GM12873 (cell line): ENCODE data around the gene WDTC1.

Experiments
- CTCF ChIP-seq: IDR thresholded peaks from 2 replicates; pipeline ENCODE4 v1.5.1; 2012; ENCODE audit warnings: low read depth, mild to moderate bottlenecking, moderate library complexity, low read length, control low read depth; ENCODE audit not compliant: insufficient read depth; ENCODE audit errors: missing control alignments

Gene WDTC1

GRCh38 chr1:27237112-27237511 is 2.7 kb downstream of the WDTC1 start:
- TF ChIP-seq CTCF, result no peak

GRCh38 chr1:27238032-27238431 is 3.6 kb downstream of the WDTC1 start:
- no peak for TF ChIP-seq CTCF

- no peak for TF ChIP-seq CTCF
Measured at GRCh38 chr1:27241677-27242076, 7.2 kb downstream of the WDTC1 start.

- no peak for TF ChIP-seq CTCF
Measured at GRCh38 chr1:27246194-27246593, 11.8 kb downstream of the WDTC1 start.

GRCh38 chr1:27253596-27253995 is 19.2 kb downstream of the WDTC1 start:
- no peak for TF ChIP-seq CTCF

GRCh38 chr1:27255136-27255535 is 20.7 kb downstream of the WDTC1 start:
- no peak for TF ChIP-seq CTCF

- TF ChIP-seq CTCF, result no peak
Measured at GRCh38 chr1:27257155-27257554, 22.7 kb downstream of the WDTC1 start.
